Measurements from ENCODE around the gene ORAI3. TPM values are rescaled to one million over a fixed set of nuclear protein-coding genes. Genes with fewer than 3 reads are reported as not detected.

ORAI3 gene
- total and polyA plus RNA-seq, 2 of the 13 experiments (the other 11 are each of a cell fraction or from before 2014, with no cell fraction given), result 11.4 to 32.0 TPM

- TF ChIP-seq, protein P1, sequence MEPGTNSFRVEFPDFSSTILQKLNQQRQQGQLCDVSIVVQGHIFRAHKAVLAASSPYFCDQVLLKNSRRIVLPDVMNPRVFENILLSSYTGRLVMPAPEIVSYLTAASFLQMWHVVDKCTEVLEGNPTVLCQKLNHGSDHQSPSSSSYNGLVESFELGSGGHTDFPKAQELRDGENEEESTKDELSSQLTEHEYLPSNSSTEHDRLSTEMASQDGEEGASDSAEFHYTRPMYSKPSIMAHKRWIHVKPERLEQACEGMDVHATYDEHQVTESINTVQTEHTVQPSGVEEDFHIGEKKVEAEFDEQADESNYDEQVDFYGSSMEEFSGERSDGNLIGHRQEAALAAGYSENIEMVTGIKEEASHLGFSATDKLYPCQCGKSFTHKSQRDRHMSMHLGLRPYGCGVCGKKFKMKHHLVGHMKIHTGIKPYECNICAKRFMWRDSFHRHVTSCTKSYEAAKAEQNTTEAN (CRISPR knock-in tag; conservative IDR thresholded peaks at IDR 0.05), result no peak; the same call in 1 of the 2 replicates
- TF ChIP-seq KLF12 (CRISPR knock-in tag; IDR thresholded peaks at IDR 0.05; ENCODE audit: borderline replicate concordance), result 0 out of 2 replicates have a peak, but pooled peaks have one; percentile 55
- no peak; the same call in 1 of the 2 replicates for TF ChIP-seq MXD1 (CRISPR knock-in tag; IDR thresholded peaks at IDR 0.05)
- TF ChIP-seq, protein P2, sequence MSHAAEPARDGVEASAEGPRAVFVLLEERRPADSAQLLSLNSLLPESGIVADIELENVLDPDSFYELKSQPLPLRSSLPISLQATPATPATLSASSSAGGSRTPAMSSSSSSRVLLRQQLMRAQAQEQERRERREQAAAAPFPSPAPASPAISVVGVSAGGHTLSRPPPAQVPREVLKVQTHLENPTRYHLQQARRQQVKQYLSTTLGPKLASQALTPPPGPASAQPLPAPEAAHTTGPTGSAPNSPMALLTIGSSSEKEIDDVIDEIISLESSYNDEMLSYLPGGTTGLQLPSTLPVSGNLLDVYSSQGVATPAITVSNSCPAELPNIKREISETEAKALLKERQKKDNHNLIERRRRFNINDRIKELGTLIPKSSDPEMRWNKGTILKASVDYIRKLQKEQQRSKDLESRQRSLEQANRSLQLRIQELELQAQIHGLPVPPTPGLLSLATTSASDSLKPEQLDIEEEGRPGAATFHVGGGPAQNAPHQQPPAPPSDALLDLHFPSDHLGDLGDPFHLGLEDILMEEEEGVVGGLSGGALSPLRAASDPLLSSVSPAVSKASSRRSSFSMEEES (CRISPR knock-in tag; IDR thresholded peaks at IDR 0.05), result no peak
- no peak for TF ChIP-seq PITX1 (CRISPR knock-in tag; IDR thresholded peaks at IDR 0.05)
- TF ChIP-seq, protein P3, sequence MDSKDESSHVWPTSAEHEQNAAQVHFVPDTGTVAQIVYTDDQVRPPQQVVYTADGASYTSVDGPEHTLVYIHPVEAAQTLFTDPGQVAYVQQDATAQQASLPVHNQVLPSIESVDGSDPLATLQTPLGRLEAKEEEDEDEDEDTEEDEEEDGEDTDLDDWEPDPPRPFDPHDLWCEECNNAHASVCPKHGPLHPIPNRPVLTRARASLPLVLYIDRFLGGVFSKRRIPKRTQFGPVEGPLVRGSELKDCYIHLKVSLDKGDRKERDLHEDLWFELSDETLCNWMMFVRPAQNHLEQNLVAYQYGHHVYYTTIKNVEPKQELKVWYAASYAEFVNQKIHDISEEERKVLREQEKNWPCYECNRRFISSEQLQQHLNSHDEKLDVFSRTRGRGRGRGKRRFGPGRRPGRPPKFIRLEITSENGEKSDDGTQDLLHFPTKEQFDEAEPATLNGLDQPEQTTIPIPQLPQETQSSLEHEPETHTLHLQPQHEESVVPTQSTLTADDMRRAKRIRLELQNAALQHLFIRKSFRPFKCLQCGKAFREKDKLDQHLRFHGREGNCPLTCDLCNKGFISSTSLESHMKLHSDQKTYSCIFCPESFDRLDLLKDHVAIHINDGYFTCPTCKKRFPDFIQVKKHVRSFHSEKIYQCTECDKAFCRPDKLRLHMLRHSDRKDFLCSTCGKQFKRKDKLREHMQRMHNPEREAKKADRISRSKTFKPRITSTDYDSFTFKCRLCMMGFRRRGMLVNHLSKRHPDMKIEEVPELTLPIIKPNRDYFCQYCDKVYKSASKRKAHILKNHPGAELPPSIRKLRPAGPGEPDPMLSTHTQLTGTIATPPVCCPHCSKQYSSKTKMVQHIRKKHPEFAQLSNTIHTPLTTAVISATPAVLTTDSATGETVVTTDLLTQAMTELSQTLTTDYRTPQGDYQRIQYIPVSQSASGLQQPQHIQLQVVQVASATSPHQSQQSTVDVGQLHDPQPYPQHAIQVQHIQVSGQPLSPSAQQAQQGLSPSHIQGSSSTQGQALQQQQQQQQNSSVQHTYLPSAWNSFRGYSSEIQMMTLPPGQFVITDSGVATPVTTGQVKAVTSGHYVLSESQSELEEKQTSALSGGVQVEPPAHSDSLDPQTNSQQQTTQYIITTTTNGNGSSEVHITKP (CRISPR knock-in tag; IDR thresholded peaks at IDR 0.05; ENCODE audit: low read depth), result no peak
- no peak; the same call in 1 of the 2 replicates for TF ChIP-seq ZBTB7A (CRISPR knock-in tag; IDR thresholded peaks at IDR 0.05)
- TF ChIP-seq ZNF317 (CRISPR knock-in tag; IDR thresholded peaks at IDR 0.05), result no peak
- TF ChIP-seq, protein P4, sequence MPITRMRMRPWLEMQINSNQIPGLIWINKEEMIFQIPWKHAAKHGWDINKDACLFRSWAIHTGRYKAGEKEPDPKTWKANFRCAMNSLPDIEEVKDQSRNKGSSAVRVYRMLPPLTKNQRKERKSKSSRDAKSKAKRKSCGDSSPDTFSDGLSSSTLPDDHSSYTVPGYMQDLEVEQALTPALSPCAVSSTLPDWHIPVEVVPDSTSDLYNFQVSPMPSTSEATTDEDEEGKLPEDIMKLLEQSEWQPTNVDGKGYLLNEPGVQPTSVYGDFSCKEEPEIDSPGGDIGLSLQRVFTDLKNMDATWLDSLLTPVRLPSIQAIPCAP (CRISPR knock-in tag; IDR thresholded peaks at IDR 0.05; ENCODE audit: low read depth), result no peak
- TF ChIP-seq, protein P5, sequence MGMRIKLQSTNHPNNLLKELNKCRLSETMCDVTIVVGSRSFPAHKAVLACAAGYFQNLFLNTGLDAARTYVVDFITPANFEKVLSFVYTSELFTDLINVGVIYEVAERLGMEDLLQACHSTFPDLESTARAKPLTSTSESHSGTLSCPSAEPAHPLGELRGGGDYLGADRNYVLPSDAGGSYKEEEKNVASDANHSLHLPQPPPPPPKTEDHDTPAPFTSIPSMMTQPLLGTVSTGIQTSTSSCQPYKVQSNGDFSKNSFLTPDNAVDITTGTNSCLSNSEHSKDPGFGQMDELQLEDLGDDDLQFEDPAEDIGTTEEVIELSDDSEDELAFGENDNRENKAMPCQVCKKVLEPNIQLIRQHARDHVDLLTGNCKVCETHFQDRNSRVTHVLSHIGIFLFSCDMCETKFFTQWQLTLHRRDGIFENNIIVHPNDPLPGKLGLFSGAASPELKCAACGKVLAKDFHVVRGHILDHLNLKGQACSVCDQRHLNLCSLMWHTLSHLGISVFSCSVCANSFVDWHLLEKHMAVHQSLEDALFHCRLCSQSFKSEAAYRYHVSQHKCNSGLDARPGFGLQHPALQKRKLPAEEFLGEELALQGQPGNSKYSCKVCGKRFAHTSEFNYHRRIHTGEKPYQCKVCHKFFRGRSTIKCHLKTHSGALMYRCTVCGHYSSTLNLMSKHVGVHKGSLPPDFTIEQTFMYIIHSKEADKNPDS (CRISPR knock-in tag; IDR thresholded peaks at IDR 0.05), result no peak
- TF ChIP-seq, protein P6, sequence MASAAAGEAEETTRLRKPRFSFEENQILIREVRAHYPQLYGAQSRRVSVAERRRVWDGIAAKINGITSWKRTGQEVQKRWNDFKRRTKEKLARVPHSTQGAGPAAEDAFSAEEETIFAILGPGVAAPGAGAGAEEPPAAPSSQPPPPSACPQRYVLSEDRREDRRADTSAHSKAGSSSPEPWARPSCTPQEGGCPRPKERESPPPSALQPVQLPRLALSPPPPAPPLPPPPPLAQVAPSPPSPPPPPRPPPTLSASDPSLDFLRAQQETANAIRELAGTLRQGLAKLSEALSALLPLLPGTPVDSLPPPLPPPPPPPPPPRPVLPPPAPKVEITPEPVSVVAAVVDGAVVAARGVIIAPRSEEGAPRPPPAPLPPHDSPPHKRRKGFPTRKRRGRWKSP (CRISPR knock-in tag; IDR thresholded peaks at IDR 0.05), result no peak
- TF ChIP-seq KDM1A (CRISPR knock-in tag; IDR thresholded peaks at IDR 0.05), result no peak
- TF ChIP-seq HDAC1 (CRISPR knock-in tag; IDR thresholded peaks at IDR 0.05), result no peak
- peak; percentile 90 for TF ChIP-seq RBFOX2 (IDR thresholded peaks at IDR 0.05; ENCODE audit: low read depth, low read length)
- TF ChIP-seq CREB3 (CRISPR knock-in tag; IDR thresholded peaks at IDR 0.05), result no peak
Measured at GRCh38 chr16:30902029-30902972, 46.6 kb upstream of the ORAI3 start (continued).
